Left cardiac atrium (tissue), 4 donors: ENCODE measurements around the gene SPOCD1. TPM values are rescaled to one million over a fixed set of nuclear protein-coding genes. Genes with fewer than 3 reads are reported as not detected.

Source experiments
- ATAC-seq, 2 donors: fragments of 200-7000 bp; cut with Tn5 transposase; one replicate each; pipeline ENCODE4 v1.9.1; 2020; ENCODE audit warnings: mild to moderate bottlenecking in 2 of 2, moderate library complexity in 2 of 2
- DNase-seq: peaks from one replicate; pipeline ENCODE4 v3.0.0-alpha.2; 2020
- intact Hi-C, 2 donors: fragments of 100-400 bp; cut with DNase I; formaldehyde crosslinking; loops; one replicate each; pipeline versions ENCODE4 v1.14.1 to v1.15.1; 2022 to 2023
- total RNA-seq, 2 donors: library from RNA; stranded (reverse); fragmentation: NEBNext Ultra II Directional; extraction: Animal tissue kit (Norgen Biotek cat#: 25700); gene quantifications; one replicate each; pipeline ENCODE4 v1.2.1, GENCODE V29; 2021
- donor health status: DM: no; HTN: yes; CAD: no.
- donor health status: DM: no; HTN: yes; CAD: no; lungs with severe emphysema.
- donor health status: DM: yes; HTN: yes; CAD: no.
- donor health status: Dilated cardiomyopathy.

The SPOCD1 gene
- total RNA-seq, 2 donors from 2014 or later = 0.18 to 1.2 TPM

- intact Hi-C loops = no loop called here
- DNase-seq = no peak
These were observed 48.6 kb downstream of the SPOCD1 start for GRCh38 chr1:31767225-31767624.

DNA sequence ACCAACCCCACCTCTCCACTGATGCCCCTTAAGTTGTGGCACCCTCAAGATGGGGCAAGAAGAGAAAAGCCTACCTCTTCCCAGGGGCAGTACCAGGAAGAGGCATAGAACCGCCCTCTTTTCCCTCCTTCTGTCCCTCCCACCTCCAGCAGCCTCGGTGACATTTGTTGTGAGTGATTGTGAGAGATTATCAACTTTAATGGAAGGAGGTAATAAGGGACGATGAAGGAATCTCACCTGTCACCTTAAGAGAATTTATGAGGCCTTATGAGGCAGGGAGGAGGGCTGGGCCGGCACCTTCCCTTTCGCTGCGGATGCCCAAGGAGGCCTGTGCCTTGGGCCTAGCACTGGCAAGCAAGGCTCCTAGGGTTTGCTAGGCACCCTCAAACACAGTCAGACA, 50.3 kb downstream of the SPOCD1 start:
- no peak for DNase-seq
- intact Hi-C loops = no loop called here
- no peak for ATAC-seq

More at GRCh38 chr1:31767225-31767624, 48.6 kb downstream of the SPOCD1 start:
- no peak for ATAC-seq

- DNase-seq (no peak), ATAC-seq (no peak)
- intact Hi-C loops = no loop called here
These were observed 50.8 kb downstream of the SPOCD1 start for GRCh38 chr1:31765041-31765467.

DNA sequence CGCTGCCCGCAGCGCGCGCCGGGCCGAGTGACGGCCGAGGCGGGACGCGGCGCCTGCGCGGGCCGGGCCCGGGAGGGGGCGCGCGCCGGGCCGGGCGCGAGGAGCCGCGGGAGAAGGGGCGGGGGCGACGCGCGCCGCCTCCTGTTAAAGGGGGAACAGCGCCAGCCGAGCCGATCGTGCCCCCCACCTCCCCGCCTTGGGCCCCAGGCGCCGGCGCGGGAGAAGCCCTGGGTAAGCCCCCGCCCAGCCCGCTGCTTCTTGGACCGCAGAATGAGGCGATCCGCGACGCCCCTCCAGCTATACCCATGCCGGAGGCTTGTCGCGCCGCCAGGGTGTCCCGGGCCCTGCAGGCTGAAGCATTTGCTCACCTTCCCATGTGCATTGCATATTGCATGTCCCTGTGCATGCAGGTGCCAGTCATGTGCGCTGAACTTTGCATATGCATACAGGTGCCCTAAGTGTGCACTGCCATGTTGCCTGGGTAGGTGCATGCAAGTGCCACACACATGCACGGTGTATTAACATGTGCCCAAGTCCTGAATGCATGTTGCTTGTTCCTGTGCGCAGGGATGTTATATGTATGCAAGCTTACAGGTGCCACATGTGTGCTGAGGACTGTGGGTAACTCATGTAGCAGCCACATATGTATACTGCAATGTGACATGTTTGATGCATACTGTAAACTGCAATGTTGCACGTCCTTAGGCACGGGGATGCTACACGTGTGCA, 51.3 kb downstream of the SPOCD1 start, which contains the start of gene ADGRB2:
Gene ADGRB2, minus strand, starts transcription at position 29 of the 729 bp plus-strand sequence. CDS start 7,119 bp downstream, outside the sequence.
- peak in 1 of 2 donors; percentile 44 for ATAC-seq
- intact Hi-C loops = no loop called here
- no peak for DNase-seq

- ATAC-seq (no peak), DNase-seq (no peak)
- intact Hi-C loops = no loop called here
These were observed 52.0 kb downstream of the SPOCD1 start for GRCh38 chr1:31763671-31764311.

DNA sequence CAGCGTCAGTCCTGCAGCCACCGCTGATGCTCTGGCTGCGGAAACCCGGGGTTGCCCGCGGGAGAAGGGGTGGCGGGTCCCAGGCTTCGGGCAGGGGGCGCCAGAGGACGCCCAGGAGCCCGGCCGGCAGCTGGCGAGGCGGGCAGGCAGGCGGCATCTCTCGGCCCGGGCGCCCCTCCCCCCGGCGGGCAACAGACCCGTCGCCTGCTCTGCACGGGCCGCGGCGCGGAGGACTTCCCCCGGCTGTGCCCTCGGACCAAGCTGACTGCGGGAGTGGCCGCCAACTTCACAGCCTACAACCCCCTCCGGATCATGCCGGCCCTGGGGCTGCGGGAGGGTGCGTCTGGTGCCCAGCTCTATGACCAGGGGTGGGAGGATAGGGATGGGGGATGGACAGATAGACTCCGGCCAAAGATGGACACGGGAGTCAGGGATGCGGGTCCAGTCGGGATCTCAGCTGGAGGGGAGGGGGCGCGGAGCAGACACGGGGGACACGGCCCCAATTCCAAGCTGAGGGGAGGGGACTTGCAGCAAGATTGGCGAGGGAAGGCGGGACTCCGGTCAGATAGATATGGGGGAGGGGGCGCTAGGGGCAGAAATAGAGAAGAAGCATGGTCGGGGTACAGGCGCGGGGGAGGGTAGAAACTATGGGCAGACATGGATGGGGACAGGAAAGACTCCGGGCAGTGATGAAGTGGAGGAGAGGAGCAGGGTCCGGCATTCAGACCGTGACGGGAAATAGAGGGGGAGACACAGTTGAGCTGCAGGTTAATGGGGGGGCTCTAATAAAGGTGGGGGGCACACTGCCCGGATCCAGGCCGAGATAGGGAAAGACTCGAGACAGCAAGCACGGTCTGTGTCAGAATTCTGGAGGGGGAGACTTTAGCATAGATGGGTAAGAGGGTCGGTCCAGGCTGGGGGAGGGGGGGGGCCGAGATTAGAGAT, 52.8 kb downstream of the SPOCD1 start:
- ATAC-seq (peak; percentile 51 to 61), DNase-seq (peak; percentile 68)
- intact Hi-C loops = no loop called here

DNA sequence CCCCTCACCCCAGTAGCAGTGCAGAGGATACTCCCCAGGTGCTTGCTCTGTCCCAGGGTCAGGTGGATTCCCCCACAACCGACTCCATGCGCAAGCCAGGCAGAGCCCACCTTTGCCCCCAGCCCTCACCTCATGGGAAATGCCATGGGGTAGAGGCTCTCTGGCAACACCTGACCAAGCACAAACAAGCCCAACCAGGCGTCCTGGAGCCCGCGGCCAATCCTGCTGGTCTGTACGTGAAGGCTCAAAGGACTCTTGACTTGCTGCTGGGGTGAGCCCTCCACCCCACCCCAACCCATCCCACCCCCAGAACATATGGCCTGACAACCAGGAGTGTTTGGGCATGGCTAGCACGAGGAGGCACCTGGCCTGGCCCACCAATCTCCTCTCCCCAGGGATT, 53.5 kb downstream of the SPOCD1 start:
- intact Hi-C loops = no loop called here
- ATAC-seq = no peak
- DNase-seq = no peak

DNA sequence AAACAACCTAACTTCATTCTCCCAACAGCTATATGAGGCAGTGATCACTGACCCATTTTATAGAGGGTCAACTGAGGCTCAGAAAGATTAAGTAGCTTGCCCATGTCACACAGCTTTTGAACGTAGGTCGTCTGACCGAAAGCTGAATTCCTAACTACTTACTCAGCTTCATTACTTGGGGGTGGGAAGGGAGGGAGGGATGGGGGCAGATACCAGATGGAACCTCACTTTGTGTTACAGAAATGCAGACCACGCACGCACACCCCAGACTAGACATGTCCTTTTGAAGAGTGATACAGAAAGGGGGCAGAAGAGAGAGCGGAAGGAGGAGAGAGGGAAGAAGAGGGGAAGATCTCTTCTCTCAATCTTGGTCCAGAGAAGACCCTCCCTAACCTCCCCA, 53.9 kb downstream of the SPOCD1 start:
- no peak for ATAC-seq
- DNase-seq = no peak
- intact Hi-C loops = no loop called here

GRCh38 chr1:31760471-31761470, 55.1 kb downstream of the SPOCD1 start:
- intact Hi-C loops = no loop called here
- DNase-seq (peak; percentile 69), ATAC-seq (peak; percentile 59 to 73)

GRCh38 chr1:31759298-31760023, 56.4 kb downstream of the SPOCD1 start:
- DNase-seq = no peak
- no peak for ATAC-seq
- intact Hi-C loops = no loop called here

DNA sequence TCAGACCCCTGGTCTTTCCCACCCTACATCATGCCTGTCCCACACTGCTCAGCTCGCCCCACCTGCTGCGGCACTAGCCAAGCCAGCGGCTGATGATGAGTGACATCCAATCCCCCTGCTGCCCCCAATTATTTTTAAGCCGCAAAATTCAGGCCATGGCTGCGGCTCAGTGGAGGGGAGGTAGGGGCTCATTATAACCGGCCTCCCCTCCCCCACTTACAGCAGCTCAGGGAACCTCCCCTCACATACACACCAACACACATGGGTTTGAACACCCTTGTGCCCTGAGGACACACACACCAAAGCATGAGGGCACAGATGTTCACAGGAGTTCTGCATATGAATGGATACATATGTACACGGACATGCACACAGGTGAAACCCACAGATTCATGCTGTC, 57.0 kb downstream of the SPOCD1 start:
- intact Hi-C loops = no loop called here
- no peak for ATAC-seq
- DNase-seq = no peak

- no peak for DNase-seq
- intact Hi-C loops = no loop called here
These were observed 57.8 kb downstream of the SPOCD1 start for GRCh38 chr1:31757989-31758388.

GRCh38 chr1:31757204-31757679, 58.6 kb downstream of the SPOCD1 start:
- DNase-seq = no peak

More at GRCh38 chr1:31757989-31758388, 57.8 kb downstream of the SPOCD1 start:
- no peak for ATAC-seq

DNA sequence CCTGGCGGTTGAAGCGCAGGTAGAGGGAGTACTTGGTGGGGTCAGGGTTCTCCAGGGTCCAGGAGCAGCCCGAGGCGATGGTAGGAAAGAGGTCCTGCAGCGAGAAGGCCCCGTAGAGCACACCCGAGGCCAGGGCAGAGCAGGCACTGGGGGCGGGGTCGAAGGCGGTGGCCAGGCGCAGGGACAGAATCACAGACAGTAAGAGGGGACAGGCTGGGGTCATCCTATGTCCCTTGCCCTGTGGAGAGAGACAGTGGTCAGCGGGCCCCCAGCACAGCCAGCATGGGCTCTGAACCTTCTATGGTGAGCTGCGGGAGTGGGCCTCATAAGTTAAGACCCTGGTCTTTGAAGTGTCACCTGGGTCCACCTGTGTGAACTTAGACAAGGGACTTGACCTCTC, 59.2 kb downstream of the SPOCD1 start:
- intact Hi-C loops = no loop called here
- DNase-seq = no peak
- ATAC-seq = no peak

More at GRCh38 chr1:31757204-31757679, 58.6 kb downstream of the SPOCD1 start:
- intact Hi-C loops = no loop called here
- no peak for ATAC-seq

- ATAC-seq (no peak), DNase-seq (no peak)
- intact Hi-C loops = no loop called here
These were observed 59.9 kb downstream of the SPOCD1 start for GRCh38 chr1:31755850-31756492.

DNA sequence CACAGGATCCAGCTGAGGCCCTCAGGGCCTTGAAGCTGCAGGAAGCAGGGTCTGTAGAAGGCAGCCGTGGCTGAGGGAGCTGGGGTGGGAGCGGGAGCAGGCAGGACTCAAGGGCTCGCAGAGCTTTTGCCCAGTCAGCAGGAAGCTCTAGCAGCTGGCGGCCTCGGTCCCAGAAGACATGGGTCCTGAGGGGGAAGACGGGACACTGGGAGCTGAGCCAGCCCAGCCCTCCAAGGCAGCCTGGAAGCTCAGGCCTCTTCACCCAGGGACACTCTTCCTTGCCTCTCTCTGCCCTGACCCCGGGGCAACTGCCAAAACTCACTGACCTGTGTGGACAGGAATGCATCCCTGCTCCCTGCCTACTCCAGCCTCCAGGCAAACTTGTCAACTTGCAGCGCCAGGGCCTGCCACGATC, 60.6 kb downstream of the SPOCD1 start:
- no peak for ATAC-seq
- no peak for DNase-seq
- intact Hi-C loops = no loop called here

GRCh38 chr1:31754397-31754796, 61.4 kb downstream of the SPOCD1 start:
- DNase-seq = no peak
- ATAC-seq = no peak
- intact Hi-C loops = no loop called here
